Gastrocnemius medialis (tissue), 4 donors: ENCODE data around the gene YBX2. TPM values are rescaled to one million over a fixed set of nuclear protein-coding genes. Genes with fewer than 3 reads are reported as not detected.

Experiments
- ATAC-seq, 2 donors: fragments of 150-250 bp; one replicate each; pipeline ENCODE4 v1.9.1; 2016
- DNase-seq, 2 donors: peaks; one replicate each; pipeline ENCODE4 v3.0.0-alpha.2; 2019
- H3K27ac ChIP-seq, 4 donors: fragments of 200-600 bp; sonication (generic); 1 replicate in 1 of 4; 2 replicates in 3 of 4; pipeline ENCODE4 v1.5.1; 2016 to 2018; ENCODE audit warnings: mild to moderate bottlenecking in 2 of 4, moderate library complexity in 1 of 4
- H3K27me3 ChIP-seq, 3 donors: fragments of 200-600 bp; sonication (generic) in 2 of 3; 1 replicate in 1 of 3; 2 replicates in 2 of 3; pipeline versions ENCODE4 v1.5.1 to v1.6.0; 2016 to 2019; ENCODE audit warnings: mild to moderate bottlenecking in 1 of 3, moderate library complexity in 1 of 3
- H3K36me3 ChIP-seq, 2 donors: fragments of 200-600 bp; sonication (generic) in 1 of 2; one replicate each; pipeline ENCODE4 v1.5.1; 2017 to 2018
- H3K4me1 ChIP-seq, 2 donors: fragments of 200-600 bp; sonication (generic) in 1 of 2; one replicate each; pipeline ENCODE4 v1.5.1; 2016 to 2017; ENCODE audit warnings: mild to moderate bottlenecking in 2 of 2
- H3K4me3 ChIP-seq, 4 donors: fragments of 200-600 bp; sonication (generic) in 3 of 4; 1 replicate in 1 of 4; 2 replicates in 3 of 4; pipeline ENCODE4 v1.5.1; 2016 to 2019; ENCODE audit warnings: mild to moderate bottlenecking in 2 of 4
- H3K9me3 ChIP-seq, 3 donors: fragments of 200-600 bp; sonication (generic) in 2 of 3; 1 replicate in 1 of 3; 2 replicates in 2 of 3; pipeline ENCODE4 v1.5.1; 2016 to 2019
- POLR2A ChIP-seq, 2 donors: fragments of 450-650 bp; IDR thresholded peaks; one replicate each; pipeline ENCODE4 v1.6.1; 2017; ENCODE audit warnings: antibody characterized with exemption in 2 of 2, mild to moderate bottlenecking in 2 of 2, moderate library complexity in 2 of 2
- in situ Hi-C, 4 donors: fragments of 200-750 bp; cut with MboI; loops; one replicate each; pipeline versions ENCODE4 v1.15.0 to v1.8.0; 2017; ENCODE audit warnings: low sequenced_read_pairs in 4 of 4
- intact Hi-C: fragments of 100-400 bp; cut with DNase I; formaldehyde crosslinking; loops from one replicate; pipeline ENCODE4 v1.15.1; 2023; ENCODE audit warnings: low total_unique reads
- total RNA-seq, 4 donors: library from RNA; depleted of rRNA; stranded (reverse); fragments of >200 nt; gene quantifications; one replicate each; pipeline versions ENCODE4 v1.1.0 to v1.2.3, GENCODE V29; 2016
- TF ChIP-seq, protein P1 (sequence below), 5 experiments: fragments of 450-650 bp in 3 of 5; fragments of 200-600 bp in 2 of 5; sonication (generic) in 2 of 5; IDR thresholded peaks in 4 of 5; conservative IDR thresholded peaks in 1 of 5; 1 replicate in 4 of 5; 2 replicates in 1 of 5; pipeline ENCODE4 v1.5.1; 2016 to 2019; ENCODE audit warnings: antibody characterized with exemption in 5 of 5, mild to moderate bottlenecking in 3 of 5, moderate library complexity in 3 of 5

The YBX2 gene
- total RNA-seq, 4 donors from 2014 or later = 0.42 to 2.2 (median 0.46) TPM; not detected in 1

DNA sequence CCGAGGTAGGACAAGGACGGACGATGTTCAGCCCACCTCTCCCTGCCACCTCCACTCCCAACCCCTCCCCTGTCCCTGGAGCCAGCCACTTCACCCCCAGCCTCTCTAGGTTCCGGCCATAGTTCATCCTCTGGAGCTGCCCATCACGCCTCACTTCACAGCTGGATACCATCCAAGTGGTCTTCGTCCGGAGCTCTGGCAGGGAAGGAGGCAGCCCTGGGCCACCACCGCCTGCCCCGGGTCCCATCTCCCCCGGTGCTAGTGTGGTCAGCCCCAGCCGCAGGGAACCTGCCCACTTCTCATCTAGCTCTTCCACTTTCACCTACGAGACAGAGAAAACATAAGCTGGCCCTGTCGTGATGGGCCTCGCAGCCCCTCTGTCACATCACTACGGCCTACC lies 27.0 kb upstream of the YBX2 start:
- ATAC-seq (no peak), DNase-seq (no peak)
- in situ Hi-C loops (no loop called here), intact Hi-C loops (no loop called here)
- Histone ChIP-seq H3K36me3 (peaks cover 0 to 87% of the 10 kb centered on the region in 2 donors), H3K4me3 (no peak overlapping the region), H3K27ac (no peak overlapping the region), H3K4me1 (no peaks in the 10 kb centered on the region), H3K9me3 (no peaks in the 10 kb centered on the region), H3K27me3 (no peaks in the 10 kb centered on the region)
- no peak for TF ChIP-seq POLR2A (IDR thresholded peaks at IDR 0.05)
- TF ChIP-seq, protein P1, sequence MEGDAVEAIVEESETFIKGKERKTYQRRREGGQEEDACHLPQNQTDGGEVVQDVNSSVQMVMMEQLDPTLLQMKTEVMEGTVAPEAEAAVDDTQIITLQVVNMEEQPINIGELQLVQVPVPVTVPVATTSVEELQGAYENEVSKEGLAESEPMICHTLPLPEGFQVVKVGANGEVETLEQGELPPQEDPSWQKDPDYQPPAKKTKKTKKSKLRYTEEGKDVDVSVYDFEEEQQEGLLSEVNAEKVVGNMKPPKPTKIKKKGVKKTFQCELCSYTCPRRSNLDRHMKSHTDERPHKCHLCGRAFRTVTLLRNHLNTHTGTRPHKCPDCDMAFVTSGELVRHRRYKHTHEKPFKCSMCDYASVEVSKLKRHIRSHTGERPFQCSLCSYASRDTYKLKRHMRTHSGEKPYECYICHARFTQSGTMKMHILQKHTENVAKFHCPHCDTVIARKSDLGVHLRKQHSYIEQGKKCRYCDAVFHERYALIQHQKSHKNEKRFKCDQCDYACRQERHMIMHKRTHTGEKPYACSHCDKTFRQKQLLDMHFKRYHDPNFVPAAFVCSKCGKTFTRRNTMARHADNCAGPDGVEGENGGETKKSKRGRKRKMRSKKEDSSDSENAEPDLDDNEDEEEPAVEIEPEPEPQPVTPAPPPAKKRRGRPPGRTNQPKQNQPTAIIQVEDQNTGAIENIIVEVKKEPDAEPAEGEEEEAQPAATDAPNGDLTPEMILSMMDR (IDR thresholded peaks at IDR 0.05 in 4 of 5, conservative IDR thresholded peaks at IDR 0.05 in 1 of 5) = no peak

DNA sequence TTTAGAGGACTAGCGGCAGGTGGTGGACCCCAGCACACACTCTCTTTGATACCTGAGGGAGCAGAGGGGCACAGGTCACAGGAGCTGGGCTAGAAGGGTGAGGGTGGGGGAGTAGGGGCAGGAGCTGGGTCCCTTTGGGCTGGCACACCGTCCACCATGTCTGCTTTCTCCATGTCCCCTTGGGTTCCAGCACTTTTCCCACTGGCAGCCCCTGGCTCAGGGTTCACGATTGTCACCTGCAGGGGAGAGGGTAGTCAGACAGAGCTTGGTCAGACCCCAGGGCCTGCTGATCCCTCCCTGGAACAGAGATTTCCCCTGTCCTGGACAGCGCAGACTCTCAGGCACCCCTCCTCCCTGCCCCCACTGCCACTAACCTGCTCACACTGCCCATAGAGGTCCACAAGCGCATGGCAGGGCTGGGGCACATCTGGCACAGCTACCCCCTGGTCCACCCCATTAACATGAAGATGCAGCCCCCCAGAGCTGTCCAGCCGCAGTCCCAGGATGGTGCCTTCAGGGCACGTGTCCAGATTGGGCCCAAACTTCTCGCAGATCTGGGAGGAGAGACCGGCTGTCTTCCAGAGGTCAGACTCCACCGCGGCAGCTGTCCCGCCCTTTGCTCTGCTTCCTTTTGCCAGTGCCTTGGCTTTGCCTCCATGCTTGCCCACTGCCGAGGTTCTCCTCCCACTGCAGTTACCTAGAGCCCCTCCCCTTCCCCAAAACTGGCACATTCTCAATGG lies 23.9 kb upstream of the YBX2 start:
- H3K4me1 ChIP-seq = peaks cover 20 to 23% of the 10 kb centered on the region in 2 donors
- no peak overlapping the region for H3K4me3 ChIP-seq
- H3K27me3 ChIP-seq = no peaks in the 10 kb centered on the region
- TF ChIP-seq, protein P1 (IDR thresholded peaks at IDR 0.05 in 4 of 5, conservative IDR thresholded peaks at IDR 0.05 in 1 of 5) = no peak
- TF ChIP-seq POLR2A (IDR thresholded peaks at IDR 0.05) = no peak
- H3K27ac ChIP-seq = no peak overlapping the region
- DNase-seq (no peak), ATAC-seq (no peak)
- in situ Hi-C loops = no loop called here
- no peaks in the 10 kb centered on the region for H3K9me3 ChIP-seq
- H3K36me3 ChIP-seq = peaks cover 0 to 69% of the 10 kb centered on the region in 2 donors
- intact Hi-C loops = no loop called here

DNA sequence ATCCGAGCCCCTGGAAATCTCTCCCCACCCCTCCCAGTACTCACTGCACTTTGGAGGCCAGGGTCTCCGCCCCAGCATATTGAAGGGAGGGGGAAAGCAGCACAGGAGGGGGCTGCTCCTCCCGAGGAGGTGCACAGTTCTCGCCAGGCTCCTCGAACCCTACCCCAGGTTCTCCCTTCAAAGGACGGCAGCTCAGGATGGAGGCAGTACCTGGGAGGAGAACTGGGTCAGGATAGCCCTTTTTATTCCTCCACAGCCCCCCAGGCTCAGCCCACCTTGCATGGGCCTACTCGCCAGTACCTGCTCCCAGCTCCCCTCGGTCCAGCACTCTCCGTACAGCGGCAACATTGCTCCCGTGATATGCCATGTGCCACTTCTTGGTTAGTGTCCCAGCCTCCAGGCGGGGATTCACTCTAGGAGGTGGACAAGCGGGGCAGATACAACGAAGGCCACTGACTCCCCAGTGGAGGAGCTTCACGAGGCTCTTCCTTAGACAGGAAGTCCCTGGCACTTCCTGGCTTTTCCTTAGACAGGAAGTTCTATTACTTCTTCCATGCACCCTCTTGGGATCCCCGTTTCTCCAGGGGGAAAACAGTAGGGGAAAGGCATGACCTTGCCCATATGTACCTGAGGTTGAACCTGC lies 22.8 kb upstream of the YBX2 start:
- intact Hi-C loops (no loop called here), in situ Hi-C loops (no loop called here)
- no peak for TF ChIP-seq POLR2A (IDR thresholded peaks at IDR 0.05)
- TF ChIP-seq, protein P1 (IDR thresholded peaks at IDR 0.05 in 4 of 5, conservative IDR thresholded peaks at IDR 0.05 in 1 of 5) = no peak
- H3K36me3 ChIP-seq = peaks cover 0 to 69% of the 10 kb centered on the region in 2 donors
- H3K27ac ChIP-seq = no peak overlapping the region
- H3K9me3 ChIP-seq = no peaks in the 10 kb centered on the region
- DNase-seq = no peak
- ATAC-seq = no peak
- peaks cover 27 to 33% of the 10 kb centered on the region in 2 donors for H3K4me1 ChIP-seq
- H3K4me3 ChIP-seq = no peak overlapping the region
- no peaks in the 10 kb centered on the region for H3K27me3 ChIP-seq

DNA sequence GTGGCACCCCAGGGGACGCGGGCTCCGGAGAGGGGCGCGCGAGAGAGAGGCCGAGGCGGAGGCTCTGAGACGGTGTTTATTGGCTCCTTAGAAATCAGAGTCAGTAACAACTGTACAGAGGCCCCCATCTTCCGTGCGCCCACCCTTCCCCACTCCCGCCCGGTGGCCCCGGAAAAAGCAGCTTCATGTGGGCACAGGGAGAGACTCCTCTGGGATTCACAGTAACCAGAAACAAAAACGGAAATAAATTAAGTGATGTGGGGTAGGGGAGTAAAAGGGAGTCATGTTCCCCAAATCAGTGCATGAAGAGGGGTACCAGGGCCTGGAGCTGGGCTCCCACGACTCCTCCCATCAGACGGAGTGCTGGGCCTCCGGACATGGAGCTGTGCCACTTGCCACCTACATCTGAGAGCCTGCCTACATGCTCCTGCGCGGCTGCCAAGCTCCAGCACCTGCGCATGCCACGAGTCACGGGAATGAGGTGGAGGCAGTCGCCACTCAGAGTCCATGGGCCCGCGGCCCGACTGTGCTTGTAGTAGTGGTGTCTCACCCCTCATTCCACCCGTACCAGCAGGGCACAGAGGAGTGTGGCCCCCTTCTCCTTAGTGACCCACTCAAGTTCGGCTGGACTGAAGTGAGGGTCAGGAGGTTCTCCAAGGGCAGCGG lies 21.3 kb upstream of the YBX2 start:
- intact Hi-C loops = no loop called here
- H3K9me3 ChIP-seq = no peaks in the 10 kb centered on the region
- DNase-seq (peak in 1 of 2 donors; percentile 51), ATAC-seq (peak in 1 of 2 donors; percentile 7)
- H3K4me3 ChIP-seq = peak overlapping the region; percentile 86 to 98 (median 92)
- H3K27me3 ChIP-seq = no peaks in the 10 kb centered on the region
- H3K4me1 ChIP-seq = peaks cover 39 to 40% of the 10 kb centered on the region in 2 donors
- in situ Hi-C loops = no loop called here
- TF ChIP-seq, protein P1 (IDR thresholded peaks at IDR 0.05 in 4 of 5, conservative IDR thresholded peaks at IDR 0.05 in 1 of 5) = no peak
- TF ChIP-seq POLR2A (IDR thresholded peaks at IDR 0.05) = no peak
- peak overlapping the region; percentile 92 to 97 (median 93) for H3K27ac ChIP-seq
- H3K36me3 ChIP-seq = peaks cover 0 to 67% of the 10 kb centered on the region in 2 donors
